CD4-positive, alpha-beta T cell (primary cell): Measurements from ENCODE around the gene CCNI2. TPM values are rescaled to one million over a fixed set of nuclear protein-coding genes. Genes with fewer than 3 reads are reported as not detected.

ENCODE experiments used
- ATAC-seq: fragments of 200-7000 bp; cut with Tn5 transposase; one replicate; pipeline ENCODE4 v1.10.0; 2022; ENCODE audit warnings: mild to moderate bottlenecking; ENCODE audit not compliant: poor library complexity
- CTCF ChIA-PET: fragments of 350-600 bp; sonication (Branson Sonifier 250); formaldehyde crosslinking; loops from one replicate; lab custom pipeline; 2021; ENCODE audit warnings: antibody characterized with exemption, inconsistent platforms; lab: Charles Lee
- POLR2A ChIA-PET: fragments of 350-600 bp; sonication (Branson Sonifier 250); formaldehyde crosslinking; loops from one replicate; lab custom pipeline; 2021; ENCODE audit warnings: antibody characterized with exemption, inconsistent platforms; lab: Charles Lee
- DNase-seq, 14 experiments: peaks; one replicate each; pipeline ENCODE4 v3.0.0-alpha.2; 2013 to 2020; ENCODE audit warnings: mixed read lengths in 2 of 14
- H3K27ac ChIP-seq, 2 donors: one replicate each; pipeline versions ENCODE4 v1.5.1 to v1.7.0; 2013; ENCODE audit warnings: low read length in 2 of 2, low read depth in 1 of 2, mild to moderate bottlenecking in 1 of 2
- H3K27me3 ChIP-seq, 2 experiments: 1 replicate in 1 of 2; 2 replicates in 1 of 2; pipeline versions ENCODE4 v1.6.1 to v1.7.0; 2013; ENCODE audit warnings: low read length in 2 of 2, control low read depth in 1 of 2, mild to moderate bottlenecking in 1 of 2, moderate library complexity in 1 of 2; ENCODE audit not compliant: insufficient read depth in 2 of 2, control insufficient read depth in 1 of 2
- H3K36me3 ChIP-seq: one replicate; pipeline ENCODE4 v1.6.1; 2013; ENCODE audit warnings: low read length, control low read depth; ENCODE audit not compliant: insufficient read depth
- H3K4me1 ChIP-seq: one replicate; pipeline ENCODE4 v1.6.1; 2013; ENCODE audit warnings: low read length, control low read depth; ENCODE audit not compliant: insufficient read depth
- H3K4me3 ChIP-seq: one replicate; pipeline ENCODE4 v1.5.1; 2013; ENCODE audit warnings: mild to moderate bottlenecking, low read length, moderate library complexity
- H3K9me3 ChIP-seq, 2 experiments: 1 replicate in 1 of 2; 2 replicates in 1 of 2; pipeline versions ENCODE4 v1.6.1 to v1.7.0; 2013; ENCODE audit warnings: low read length in 2 of 2, mild to moderate bottlenecking in 2 of 2, control low read depth in 1 of 2, moderate library complexity in 1 of 2; ENCODE audit not compliant: control insufficient read depth in 1 of 2, insufficient read depth in 1 of 2
- H3K27ac Mint-ChIP-seq: one replicate; pipeline ENCODE4 v1.8.0; 2020; ENCODE audit warnings: mixed read lengths
- H3K27me3 Mint-ChIP-seq: one replicate; pipeline ENCODE4 v1.8.0; 2021; ENCODE audit warnings: mixed read lengths
- H3K36me3 Mint-ChIP-seq: one replicate; pipeline ENCODE4 v1.8.0; 2021; ENCODE audit warnings: low read depth, mixed read lengths
- H3K4me1 Mint-ChIP-seq: one replicate; pipeline ENCODE4 v1.8.0; 2021; ENCODE audit warnings: low read depth, mixed read lengths
- H3K4me3 Mint-ChIP-seq: one replicate; pipeline ENCODE4 v1.8.0; 2020; ENCODE audit warnings: mild to moderate bottlenecking, mixed read lengths
- H3K9me3 Mint-ChIP-seq: one replicate; pipeline ENCODE4 v1.8.0; 2020; ENCODE audit warnings: mixed read lengths
- intact Hi-C, 2 experiments: fragments of 100-400 bp; cut with DNase I in 1 of 2; cut with micrococcal nuclease in 1 of 2; formaldehyde crosslinking; loops; one replicate each; pipeline versions ENCODE4 v1.15.1 to v1.9.0; 2023 to 2025; cut with DNase I, micrococcal nuclease
- total RNA-seq, 174 experiments: library from RNA in 2 of 174; stranded (reverse) in 2 of 174; gene quantifications; one replicate each; pipeline ENCODE4 v1.2.3 and lab custom pipeline; 2021 to 2026
- TF ChIP-seq, protein P1 (sequence below): fragments of 200-600 bp; IDR thresholded peaks from one replicate; pipeline ENCODE4 v1.8.0; 2022; ENCODE audit warnings: antibody characterized with exemption, mild to moderate bottlenecking

CCNI2 gene
- total RNA-seq, 2 experiments from 2014 or later: 7.2 to 8.8 TPM

- Mint-ChIP-seq H3K4me1 (no peaks in the 10 kb centered on the region), H3K27ac (no peak overlapping the region), H3K36me3 (peaks cover 7% of the 10 kb centered on the region), H3K4me3 (no peak overlapping the region), H3K27me3 (no peaks in the 10 kb centered on the region), H3K9me3 (no peaks in the 10 kb centered on the region)
- no peak for DNase-seq
- Histone ChIP-seq H3K36me3 (no peaks in the 10 kb centered on the region), H3K4me1 (no peaks in the 10 kb centered on the region), H3K27me3 (no peaks in the 10 kb centered on the region), H3K4me3 (no peak overlapping the region), H3K9me3 (no peaks in the 10 kb centered on the region), H3K27ac (no peak overlapping the region)
- ChIA-PET CTCF (interaction anchor here (0.9 kb wide), 1 partner anchor 62 kb away, joined by 4 read pairs; no protein-coding TSS in a partner anchor), POLR2A (no interaction called here)
- ATAC-seq: no peak
- intact Hi-C loops: no loop called here
- TF ChIP-seq, protein P1, sequence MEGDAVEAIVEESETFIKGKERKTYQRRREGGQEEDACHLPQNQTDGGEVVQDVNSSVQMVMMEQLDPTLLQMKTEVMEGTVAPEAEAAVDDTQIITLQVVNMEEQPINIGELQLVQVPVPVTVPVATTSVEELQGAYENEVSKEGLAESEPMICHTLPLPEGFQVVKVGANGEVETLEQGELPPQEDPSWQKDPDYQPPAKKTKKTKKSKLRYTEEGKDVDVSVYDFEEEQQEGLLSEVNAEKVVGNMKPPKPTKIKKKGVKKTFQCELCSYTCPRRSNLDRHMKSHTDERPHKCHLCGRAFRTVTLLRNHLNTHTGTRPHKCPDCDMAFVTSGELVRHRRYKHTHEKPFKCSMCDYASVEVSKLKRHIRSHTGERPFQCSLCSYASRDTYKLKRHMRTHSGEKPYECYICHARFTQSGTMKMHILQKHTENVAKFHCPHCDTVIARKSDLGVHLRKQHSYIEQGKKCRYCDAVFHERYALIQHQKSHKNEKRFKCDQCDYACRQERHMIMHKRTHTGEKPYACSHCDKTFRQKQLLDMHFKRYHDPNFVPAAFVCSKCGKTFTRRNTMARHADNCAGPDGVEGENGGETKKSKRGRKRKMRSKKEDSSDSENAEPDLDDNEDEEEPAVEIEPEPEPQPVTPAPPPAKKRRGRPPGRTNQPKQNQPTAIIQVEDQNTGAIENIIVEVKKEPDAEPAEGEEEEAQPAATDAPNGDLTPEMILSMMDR: no peak
Measured at GRCh38 chr5:132758451-132758850, 11.2 kb downstream of the CCNI2 start.

GRCh38 chr5:132759114-132760048 lies 12.2 kb downstream of the CCNI2 start:
- Histone ChIP-seq H3K27me3 (no peaks in the 10 kb centered on the region), H3K36me3 (no peaks in the 10 kb centered on the region), H3K4me3 (no peak overlapping the region), H3K27ac (no peak overlapping the region), H3K4me1 (no peaks in the 10 kb centered on the region), H3K9me3 (no peaks in the 10 kb centered on the region)
- no peak for ATAC-seq
- POLR2A ChIA-PET: no interaction called here
- no peaks in the 10 kb centered on the region for H3K4me1 Mint-ChIP-seq
- no peaks in the 10 kb centered on the region for H3K9me3 Mint-ChIP-seq
- intact Hi-C loops: no loop called here
- peaks cover 4% of the 10 kb centered on the region for H3K36me3 Mint-ChIP-seq
- H3K4me3 Mint-ChIP-seq: no peak overlapping the region
- H3K27me3 Mint-ChIP-seq: no peaks in the 10 kb centered on the region
- CTCF ChIA-PET: no interaction called here
- no peak for DNase-seq
- no peak overlapping the region for H3K27ac Mint-ChIP-seq
- TF ChIP-seq, protein P1: no peak

DNA sequence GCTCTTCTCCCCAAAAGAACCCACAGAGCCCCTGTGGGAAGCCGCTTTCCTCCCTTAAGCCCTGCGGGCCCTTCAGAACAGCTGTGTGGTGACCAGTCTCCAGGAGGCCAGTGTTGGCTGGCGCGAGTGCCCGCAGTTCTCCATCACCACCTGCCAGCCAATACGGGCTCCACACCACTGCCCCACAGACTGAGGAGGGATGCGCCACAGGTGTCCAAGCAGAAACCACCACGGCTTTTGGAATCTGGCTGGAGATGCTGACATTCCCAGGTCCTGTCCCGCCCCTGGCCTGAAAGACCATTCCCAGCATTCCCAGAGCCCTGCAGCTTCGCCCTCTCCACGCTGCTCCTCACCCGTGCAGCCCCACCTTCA lies 12.8 kb downstream of the CCNI2 start:
- H3K27me3 Mint-ChIP-seq: no peaks in the 10 kb centered on the region
- H3K9me3 ChIP-seq: no peaks in the 10 kb centered on the region
- H3K27ac ChIP-seq: no peak overlapping the region
- ChIA-PET CTCF (no interaction called here), POLR2A (no interaction called here)
- peaks cover 3% of the 10 kb centered on the region for H3K36me3 ChIP-seq
- no peaks in the 10 kb centered on the region for H3K4me1 ChIP-seq
- no peaks in the 10 kb centered on the region for H3K4me1 Mint-ChIP-seq
- H3K27ac Mint-ChIP-seq: no peak overlapping the region
- intact Hi-C loops: no loop called here
- no peak overlapping the region for H3K4me3 ChIP-seq
- TF ChIP-seq, protein P1: no peak
- no peaks in the 10 kb centered on the region for H3K9me3 Mint-ChIP-seq
- DNase-seq (no peak), ATAC-seq (no peak)
- no peaks in the 10 kb centered on the region for H3K27me3 ChIP-seq
- no peak overlapping the region for H3K4me3 Mint-ChIP-seq
- peaks cover 4% of the 10 kb centered on the region for H3K36me3 Mint-ChIP-seq
